ENCODE data around the gene AP1M2.
A peak's percentile ranks its signal among the peaks of the same experiment; 100 is the strongest.
"Not testable (repeated sequence)": the region's sequence is repeated elsewhere in the genome, so short reads cannot be mapped to it uniquely, and the experiment has no call there.

AP1M2 gene

GRCh38 chr19:10548746-10549276, 38.3 kb downstream of the AP1M2 start:
- POLR2A ChIA-PET: no interaction called here
- no peak for TF ChIP-seq CTCF (IDR thresholded peaks at IDR 0.05; ENCODE audit: insufficient read depth, low read length, missing control alignments)

GRCh38 chr19:10546817-10547216, 40.3 kb downstream of the AP1M2 start:
- no peak for TF ChIP-seq CTCF (IDR thresholded peaks at IDR 0.05; ENCODE audit: insufficient read depth, low read length, missing control alignments)
- ChIA-PET POLR2A (no interaction called here), CTCF (interaction anchor here (1.5 to 2.3 kb wide), 4 partner anchors 13 to 97 kb away, joined by 4 to 7 read pairs (median 4); partner anchors contain the start of gene KRI1)
- DNase-seq (ENCODE audit: low read depth, low spot score): no peak
- no peak overlapping the region for H3K4me3 ChIP-seq (ENCODE audit: low read depth, low read length)

More at GRCh38 chr19:10548746-10549276, 38.3 kb downstream of the AP1M2 start:
- no peak for DNase-seq (ENCODE audit: low read depth, low spot score)
- CTCF ChIA-PET: interaction anchor here (1.0 kb wide), 1 partner anchor 14 kb away, joined by 4 read pairs; no protein-coding TSS in a partner anchor
- H3K4me3 ChIP-seq (ENCODE audit: low read depth, low read length): no peak overlapping the region

GRCh38 chr19:10544753-10545251, 42.3 kb downstream of the AP1M2 start:
- H3K4me3 ChIP-seq (ENCODE audit: low read depth, low read length): peak overlapping the region; percentile 71
- DNase-seq (ENCODE audit: low read depth, low spot score): no peak
- CTCF ChIA-PET: no interaction called here
- no peak for TF ChIP-seq CTCF (IDR thresholded peaks at IDR 0.05; ENCODE audit: insufficient read depth, low read length, missing control alignments)
- POLR2A ChIA-PET: no interaction called here

- CTCF ChIA-PET: no interaction called here
- POLR2A ChIA-PET: no interaction called here
- DNase-seq (ENCODE audit: low read depth, low spot score): no peak
- peak overlapping the region; percentile 71 for H3K4me3 ChIP-seq (ENCODE audit: low read depth, low read length)
- TF ChIP-seq CTCF (IDR thresholded peaks at IDR 0.05; ENCODE audit: insufficient read depth, low read length, missing control alignments): no peak
These were observed 42.8 kb downstream of the AP1M2 start for GRCh38 chr19:10544242-10544752.

- no peak for TF ChIP-seq CTCF (IDR thresholded peaks at IDR 0.05; ENCODE audit: insufficient read depth, low read length, missing control alignments)
- POLR2A ChIA-PET: no interaction called here
- CTCF ChIA-PET: interaction anchor here (0.6 to 1.8 kb wide), 7 partner anchors 9 to 311 kb away, joined by 3 to 6 read pairs (median 3); partner anchors contain the start of gene KRI1
- DNase-seq (ENCODE audit: low read depth, low spot score): no peak
- H3K4me3 ChIP-seq (ENCODE audit: low read depth, low read length): peak within 1 kb of the TSS; percentile 71
These were observed 43.5 kb downstream of the AP1M2 start, which contains the start of gene ATG4D for GRCh38 chr19:10543420-10544241. TSS of gene ATG4D (plus strand) at chr19:10543904. CDS start at chr19:10544091, 187 bp downstream.

GRCh38 chr19:10543059-10543419, 44.1 kb downstream of the AP1M2 start:
- no peak overlapping the region for H3K4me3 ChIP-seq (ENCODE audit: low read depth, low read length)
- no peak for DNase-seq (ENCODE audit: low read depth, low spot score)
- TF ChIP-seq CTCF (IDR thresholded peaks at IDR 0.05; ENCODE audit: insufficient read depth, low read length, missing control alignments): no peak
- POLR2A ChIA-PET: no interaction called here
- CTCF ChIA-PET: interaction anchor here (0.6 to 1.8 kb wide), 8 partner anchors 9 to 312 kb away, joined by 3 to 6 read pairs (median 3); partner anchors contain the start of gene KRI1

GRCh38 chr19:10539016-10539415, 48.1 kb downstream of the AP1M2 start:
- CTCF ChIA-PET; H3K4me3 ChIP-seq (ENCODE audit: low read depth, low read length); POLR2A ChIA-PET; DNase-seq (ENCODE audit: low read depth, low spot score): not testable (repeated sequence)

All from AG04449 (cell line).